H1 (cell line): ENCODE measurements around the gene NIPSNAP2. TPM values are rescaled to one million over a fixed set of nuclear protein-coding genes. Genes with fewer than 3 reads are reported as not detected.

Source experiments
- FOSL1 ChIP-seq: IDR thresholded peaks from 2 replicates; pipeline ENCODE4 v1.6.1; 2011; ENCODE audit warnings: mild to moderate bottlenecking, low read depth, low read length, moderate library complexity; ENCODE audit not compliant: insufficient read depth
- POLR2A ChIP-seq, 2 experiments: IDR thresholded peaks; 1 replicate in 1 of 2; 2 replicates in 1 of 2; pipeline ENCODE4 v1.6.1; 2011; ENCODE audit warnings: low read depth in 2 of 2, low read length in 2 of 2, mild to moderate bottlenecking in 2 of 2; ENCODE audit errors: control extremely low read depth in 1 of 2
- SIN3A ChIP-seq, 2 experiments: IDR thresholded peaks in 1 of 2; conservative IDR thresholded peaks in 1 of 2; 2 replicates each; pipeline ENCODE4 v1.6.1; 2011 to 2012; ENCODE audit warnings: low read length in 2 of 2, improper control_type of control experiment in 1 of 2, low read depth in 1 of 2, mild to moderate bottlenecking in 1 of 2
- SP2 ChIP-seq: IDR thresholded peaks from 2 replicates; pipeline ENCODE4 v1.6.1; 2012; ENCODE audit warnings: mild to moderate bottlenecking, low read length, inconsistent platforms
- polyA plus RNA-seq, 7 experiments: library from polyadenylated mRNA; depleted of rRNA in 3 of 7; stranded (reverse) in 5 of 7; unstranded in 2 of 7; fragments of >200 nt in 5 of 7; fragments of 200-250 nt in 2 of 7; gene quantifications; 1 replicate in 5 of 7; 2 replicates in 1 of 7; 4 replicates in 1 of 7; pipeline versions ENCODE4 v1.2.1 to v1.2.3, GENCODE V29; 2011 to 2013; ENCODE audit warnings: missing spikeins in 2 of 7, mixed read lengths in 2 of 7
- total RNA-seq: library from RNA; stranded (reverse); fragmentation: NEBNext Ultra II Directional; extraction: Animal tissue kit (Norgen Biotek cat#: 25700); gene quantifications from 2 replicates; pipeline ENCODE4 v1.2.1, GENCODE V29; 2021

The NIPSNAP2 gene
- total and polyA plus RNA-seq, 2 of the 8 experiments (the other 6 are each of a cell fraction or from before 2014, with no cell fraction given), result 31.1 to 45.2 TPM

DNA sequence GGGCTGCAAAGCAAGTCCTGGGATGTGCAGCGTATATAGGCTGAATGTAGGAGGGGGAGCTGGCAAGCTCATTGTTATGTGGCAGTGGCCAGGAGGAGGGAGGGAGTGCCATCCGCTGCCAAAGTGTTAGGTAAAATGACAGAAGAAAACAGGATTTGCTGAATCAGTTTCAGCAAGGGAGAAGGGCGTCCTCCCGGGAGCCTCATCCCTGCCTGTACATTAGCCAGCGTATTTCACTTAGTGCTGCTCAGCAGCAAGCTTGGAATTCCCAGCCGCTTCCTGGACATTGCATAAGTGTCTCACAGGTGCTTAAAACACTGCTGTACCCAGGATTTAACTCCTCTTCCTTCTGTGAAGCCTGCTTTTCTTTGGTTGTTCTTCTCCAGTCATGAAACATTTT, 2.5 kb downstream of the NIPSNAP2 start (continued):
- TF ChIP-seq FOSL1 (no peak), POLR2A (IDR thresholded peaks at IDR 0.05; ENCODE audit: control extremely low read depth in 1 of 2, low read depth in 2 of 2, low read length in 2 of 2) (no peak; a peak in 1 of 3 replicates), SIN3A (conservative IDR thresholded peaks at IDR 0.05 in 1 of 2, IDR thresholded peaks at IDR 0.05 in 1 of 2; ENCODE audit: low read depth in 1 of 2, low read length in 2 of 2) (no peak), SP2 (no peak)
